Endothelial cell of umbilical vein (primary cell): ENCODE results near the gene SLC7A8. TPM values are rescaled to one million over a fixed set of nuclear protein-coding genes. Genes with fewer than 3 reads are reported as not detected.

Experiments
- BruUV-seq: library from RNA; stranded (reverse); fragments of 400-500 nt; replicated peaks from 2 replicates; lab custom pipeline; 2021; lab: Mats Ljungman, UMichigan
- CTCF ChIA-PET: fragments of 300-600, 350-600 bp; sonication (Branson Sonifier 250); formaldehyde crosslinking; loops from one replicate; lab custom pipeline; 2021; ENCODE audit warnings: antibody characterized with exemption, inconsistent platforms; lab: Charles Lee
- POLR2A ChIA-PET: fragments of 300-600, 350-600 bp; sonication (Branson Sonifier 250); formaldehyde crosslinking; loops from one replicate; lab custom pipeline; 2021; ENCODE audit warnings: antibody characterized with exemption, inconsistent platforms; lab: Charles Lee
- DNase-seq: peaks from one replicate; pipeline ENCODE4 v3.0.0-alpha.2; 2011; ENCODE audit warnings: low read depth, low spot score
- FAIRE-seq: peaks from 2 replicates; lab custom pipeline; 2011; peaks lifted over from hg19 to GRCh38; lab: Jason Lieb, UNC
- H2AFZ ChIP-seq: 2 replicates; pipeline ENCODE4 v1.6.0; 2012; ENCODE audit warnings: low read depth, low read length, control low read depth, inconsistent platforms
- H3K27ac ChIP-seq: 2 replicates; pipeline ENCODE4 v1.5.1; 2011; ENCODE audit warnings: low read depth, mild to moderate bottlenecking, control low read depth, low read length, moderate library complexity; ENCODE audit not compliant: insufficient read depth
- H3K27me3 ChIP-seq, 2 experiments: 2 replicates each; pipeline versions ENCODE4 v1.6.0 to v1.6.1; 2011; ENCODE audit warnings: low read length in 2 of 2, mixed read lengths in 1 of 2; ENCODE audit not compliant: control insufficient read depth in 2 of 2, insufficient read depth in 2 of 2
- H3K36me3 ChIP-seq, 2 experiments: 2 replicates in 1 of 2; 3 replicates in 1 of 2; pipeline ENCODE4 v1.5.1; 2011; ENCODE audit warnings: low read length in 2 of 2, mild to moderate bottlenecking in 1 of 2, moderate library complexity in 1 of 2; ENCODE audit not compliant: control insufficient read depth in 2 of 2, insufficient read depth in 2 of 2; ENCODE audit errors: extremely low read depth in 1 of 2
- H3K4me1 ChIP-seq: 3 replicates; pipeline ENCODE4 v1.5.1; 2011; ENCODE audit warnings: mild to moderate bottlenecking, low read length; ENCODE audit not compliant: control insufficient read depth, insufficient read depth; ENCODE audit errors: extremely low read depth
- H3K4me2 ChIP-seq: 2 replicates; pipeline ENCODE4 v1.6.1; 2011; ENCODE audit warnings: low read length, control low read depth, mixed read lengths; ENCODE audit not compliant: insufficient read depth
- H3K4me3 ChIP-seq, 3 experiments: fragments of 200-600 bp in 1 of 3; sonication (generic), shearing (Covaris generic) in 1 of 3; replicated peaks in 1 of 3; 2 replicates each; pipeline ENCODE4 v1.5.1; 2011 to 2016; ENCODE audit warnings: control low read depth in 3 of 3, low read length in 3 of 3, mild to moderate bottlenecking in 2 of 3, inconsistent platforms in 1 of 3, low read depth in 1 of 3, moderate library complexity in 1 of 3; ENCODE audit not compliant: insufficient read depth in 1 of 3
- H3K79me2 ChIP-seq: 2 replicates; pipeline ENCODE4 v1.6.0; 2012; ENCODE audit warnings: low read length, inconsistent platforms; ENCODE audit not compliant: control insufficient read depth, insufficient read depth
- H3K9ac ChIP-seq: replicated peaks from 2 replicates; pipeline ENCODE3; 2011; ENCODE audit warnings: low read length, control low read depth; ENCODE audit not compliant: insufficient read depth; ENCODE audit errors: extremely low read depth
- H3K9me1 ChIP-seq: replicated peaks from 3 replicates; pipeline ENCODE4 v1.6.0; 2011; ENCODE audit warnings: mild to moderate bottlenecking, low read length; ENCODE audit not compliant: control insufficient read depth, insufficient read depth; ENCODE audit errors: extremely low read depth
- H3K9me3 ChIP-seq: replicated peaks from 2 replicates; pipeline ENCODE4 v1.5.1; 2012; ENCODE audit warnings: low read length, inconsistent platforms; ENCODE audit not compliant: control insufficient read depth, insufficient read depth
- H4K20me1 ChIP-seq: replicated peaks from 2 replicates; pipeline ENCODE3; 2011; ENCODE audit warnings: mild to moderate bottlenecking, low read length; ENCODE audit not compliant: control insufficient read depth, insufficient read depth; ENCODE audit errors: extremely low read depth
- CTCF ChIP-seq, 2 donors: IDR thresholded peaks; 1 replicate in 1 of 2; 2 replicates in 1 of 2; pipeline ENCODE4 v1.5.1; 2011; ENCODE audit warnings: low read length in 2 of 2, mild to moderate bottlenecking in 2 of 2, moderate library complexity in 2 of 2, control low read depth in 1 of 2, inconsistent platforms in 1 of 2, low read depth in 1 of 2; ENCODE audit not compliant: insufficient read depth in 1 of 2; ENCODE audit errors: extremely low read depth in 1 of 2
- EZH2 ChIP-seq: IDR thresholded peaks from 2 replicates; pipeline ENCODE4 v1.6.1; 2012; ENCODE audit warnings: borderline replicate concordance, low read depth, mild to moderate bottlenecking, moderate library complexity, low read length, inconsistent platforms; ENCODE audit not compliant: severe bottlenecking
- FOS ChIP-seq: IDR thresholded peaks from 2 replicates; pipeline ENCODE4 v1.6.1; 2011; ENCODE audit warnings: mild to moderate bottlenecking, low read length, moderate library complexity, borderline replicate concordance; ENCODE audit not compliant: insufficient read depth
- GATA2 ChIP-seq: IDR thresholded peaks from 2 replicates; pipeline ENCODE4 v1.7.0; 2011; ENCODE audit warnings: low read depth, mild to moderate bottlenecking, moderate library complexity, mixed read lengths, low read length; ENCODE audit not compliant: insufficient read length, insufficient read depth
- JUN ChIP-seq: IDR thresholded peaks from 2 replicates; pipeline ENCODE4 v1.6.1; 2011; ENCODE audit warnings: borderline replicate concordance, low read depth; ENCODE audit not compliant: insufficient read length, insufficient read depth
- MAX ChIP-seq: IDR thresholded peaks from 2 replicates; pipeline ENCODE4 v1.6.1; 2011; ENCODE audit not compliant: insufficient read depth, insufficient read length
- MYC ChIP-seq: IDR thresholded peaks from one replicate; pipeline ENCODE4 v1.6.1; 2011; ENCODE audit warnings: mild to moderate bottlenecking, low read depth, low read length
- POLR2A ChIP-seq: IDR thresholded peaks from 2 replicates; pipeline ENCODE4 v1.6.1; 2012; ENCODE audit warnings: low read depth, mild to moderate bottlenecking, control low read depth, low read length
- POLR2AphosphoS5 ChIP-seq: IDR thresholded peaks from 2 replicates; pipeline ENCODE4 v1.6.1; 2012; ENCODE audit warnings: low read depth, mild to moderate bottlenecking, control low read depth, low read length, moderate library complexity; ENCODE audit not compliant: insufficient read depth
- dilution Hi-C: fragments of 300-500 bp; cut with MboI; formaldehyde crosslinking; loops from one replicate; pipeline ENCODE4 v1.15.0; 2019; ENCODE audit warnings: low sequenced_read_pairs; ENCODE audit not compliant: extremely low pct_ligation_motif_present
- intact Hi-C: fragments of 100-400 bp; cut with micrococcal nuclease; formaldehyde crosslinking; loops from one replicate; pipeline ENCODE4 v1.10.0; 2022
- polyA plus RNA-seq, 4 experiments: library from polyadenylated mRNA; depleted of rRNA in 3 of 4; stranded (reverse) in 3 of 4; unstranded in 1 of 4; fragments of >200 nt; gene quantifications; 2 replicates each; pipeline versions ENCODE4 v1.2.1 to v1.2.3, GENCODE V29; 2011 to 2012; ENCODE audit warnings: missing spikeins in 1 of 4
- total RNA-seq: library from RNA; stranded (reverse); gene quantifications from 2 replicates; pipeline ENCODE4 v1.2.3, GENCODE V29; 2021

The SLC7A8 gene
- total and polyA plus RNA-seq, 2 donors (not counting 3 experiments of a cell fraction or from before 2014, with no cell fraction given): 0.76 to 1.1 TPM

- DNase-seq (no peak), FAIRE-seq (no peak)
- Histone ChIP-seq H3K27ac (no peak overlapping the region), H3K27me3 (peaks cover 5 to 11% of the 10 kb centered on the region in 2 experiments), H3K9ac (no peak overlapping the region), H3K4me3 (no peak overlapping the region), H3K9me1 (no peaks in the 10 kb centered on the region), H4K20me1 (no peaks in the 10 kb centered on the region), H3K4me1 (no peaks in the 10 kb centered on the region), H3K9me3 (no peaks in the 10 kb centered on the region), H2AFZ (no peak overlapping the region), H3K36me3 (no peaks in the 10 kb centered on the region), H3K4me2 (no peak overlapping the region), H3K79me2 (no peaks in the 10 kb centered on the region)
- no peak for TF ChIP-seq GATA2
- TF ChIP-seq MYC: no peak
- no peak for TF ChIP-seq MAX
- no peak for TF ChIP-seq FOS
- no peak for TF ChIP-seq POLR2AphosphoS5
- TF ChIP-seq EZH2: no peak
- no peak for TF ChIP-seq CTCF (IDR thresholded peaks at IDR 0.05; ENCODE audit: extremely low read depth in 1 of 2, insufficient read depth in 1 of 2, low read depth in 1 of 2, low read length in 2 of 2)
- TF ChIP-seq JUN: no peak
- TF ChIP-seq POLR2A: no peak
- intact Hi-C loops (no loop called here), dilution Hi-C loops (no loop called here)
- ChIA-PET POLR2A (no interaction called here), CTCF (interaction anchor here (0.5 to 4.8 kb wide), 2 partner anchors 21 to 86 kb away, joined by 4 to 35 read pairs; no protein-coding TSS in a partner anchor)
- no TSS peak for BruUV-seq
Observed at GRCh38 chr14:23207146-23207540, 23.7 kb upstream of the SLC7A8 start.
